GM18951 (cell line): Measurements from ENCODE around the gene SLC23A2.
"Not testable (repeated sequence)": the region's sequence is repeated elsewhere in the genome, so short reads cannot be mapped to it uniquely, and the experiment has no call there.

ENCODE experiments used
- POLR2A ChIP-seq: IDR thresholded peaks from 4 replicates; pipeline ENCODE4 v1.6.1; 2011; ENCODE audit warnings: mild to moderate bottlenecking; ENCODE audit not compliant: insufficient read length, insufficient read depth; ENCODE audit errors: extremely low read depth
- in situ Hi-C: fragments of 300-500 bp; cut with MboI; formaldehyde crosslinking; loops from one replicate; pipeline ENCODE4 v1.12.0; 2022; ENCODE audit warnings: low sequenced_read_pairs, mixed read lengths, inconsistent platforms; ENCODE audit not compliant: unreplicated experiment

Gene SLC23A2

GRCh38 chr20:4853757-4854560 lies 147.4 kb downstream of the SLC23A2 start:
- in situ Hi-C loops: no loop called here
- no peak for TF ChIP-seq POLR2A

DNA sequence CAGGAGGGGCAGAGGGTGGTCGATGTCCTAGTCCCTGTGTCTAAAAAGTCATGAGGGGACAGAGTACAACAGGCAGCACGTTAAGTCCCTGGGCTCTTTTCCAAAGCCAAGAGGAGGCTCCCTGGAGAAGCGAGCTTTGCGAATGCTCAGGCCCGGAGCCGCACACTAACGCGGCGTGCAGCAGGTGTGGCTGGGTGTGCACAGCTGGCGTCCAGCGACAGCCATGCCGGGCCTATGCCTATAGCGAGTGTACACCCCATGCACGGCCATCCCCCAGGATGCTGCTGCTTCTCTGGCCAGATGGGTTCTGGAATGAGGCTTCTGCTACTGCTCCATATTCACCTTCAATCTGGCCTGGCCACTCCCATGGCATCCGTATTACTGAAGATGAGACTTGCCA lies 148.3 kb downstream of the SLC23A2 start:
- in situ Hi-C loops: no loop called here
- no peak for TF ChIP-seq POLR2A

- in situ Hi-C loops: no loop called here
- no peak for TF ChIP-seq POLR2A
These were observed 150.3 kb downstream of the SLC23A2 start for GRCh38 chr20:4850960-4851359.

- in situ Hi-C loops: not testable (repeated sequence)
These were observed 152.5 kb downstream of the SLC23A2 start for GRCh38 chr20:4848829-4849228.

DNA sequence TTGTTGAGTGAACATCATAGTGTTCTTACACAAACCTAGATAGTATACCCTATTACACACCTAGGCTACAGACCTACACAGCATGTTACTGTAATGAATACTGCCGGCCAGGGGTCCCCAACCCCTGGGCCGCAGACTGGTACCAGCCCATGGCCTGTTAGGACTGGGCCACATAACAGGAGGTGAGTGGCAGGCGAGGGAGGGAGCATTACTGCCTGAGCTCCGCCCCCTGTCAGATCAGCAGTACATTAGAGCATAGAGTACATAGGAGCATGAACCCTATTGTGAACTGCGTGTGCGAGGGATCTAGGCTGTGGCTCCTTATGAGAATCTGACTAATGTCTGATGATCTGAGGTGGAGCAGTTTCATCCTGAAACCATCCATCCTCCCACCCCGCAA lies 153.3 kb downstream of the SLC23A2 start:
- no peak for TF ChIP-seq POLR2A
- in situ Hi-C loops: no loop called here

GRCh38 chr20:4846821-4847220 lies 154.5 kb downstream of the SLC23A2 start:
- no peak for TF ChIP-seq POLR2A
- in situ Hi-C loops: no loop called here

DNA sequence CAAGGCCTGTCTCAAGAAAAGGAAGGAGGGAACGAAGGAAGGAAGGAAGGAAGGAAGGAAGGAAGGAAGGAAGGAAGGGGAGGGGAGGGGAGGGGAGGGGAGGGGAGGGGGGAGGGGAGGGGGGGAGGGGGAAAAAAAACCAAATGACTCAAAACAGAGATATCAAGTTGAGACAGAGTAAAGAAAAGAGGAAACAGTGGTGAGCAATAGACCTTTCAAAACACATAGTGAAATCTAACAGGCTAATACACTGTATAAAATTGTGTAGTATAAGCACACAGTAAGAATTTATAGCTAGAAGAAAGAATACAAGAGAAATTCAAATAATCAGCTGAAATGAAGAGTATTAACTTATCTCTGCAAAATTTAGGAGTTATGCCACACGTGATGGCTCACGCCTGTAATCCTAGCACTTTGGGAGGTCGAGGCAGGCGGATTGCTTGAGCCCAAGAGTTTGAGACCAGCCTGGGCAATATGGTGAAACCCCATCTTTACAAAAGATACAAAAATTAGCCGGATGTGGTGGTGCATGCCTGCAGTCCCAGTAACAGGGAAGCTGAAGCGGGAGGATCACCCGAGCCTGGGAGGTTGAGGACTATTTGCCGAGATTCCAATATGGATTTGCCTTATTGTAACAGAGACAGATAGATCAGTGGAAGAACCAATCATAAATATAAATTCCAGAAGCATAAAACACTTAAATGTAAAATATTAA lies 156.4 kb downstream of the SLC23A2 start:
- in situ Hi-C loops: no loop called here
- TF ChIP-seq POLR2A: no peak

DNA sequence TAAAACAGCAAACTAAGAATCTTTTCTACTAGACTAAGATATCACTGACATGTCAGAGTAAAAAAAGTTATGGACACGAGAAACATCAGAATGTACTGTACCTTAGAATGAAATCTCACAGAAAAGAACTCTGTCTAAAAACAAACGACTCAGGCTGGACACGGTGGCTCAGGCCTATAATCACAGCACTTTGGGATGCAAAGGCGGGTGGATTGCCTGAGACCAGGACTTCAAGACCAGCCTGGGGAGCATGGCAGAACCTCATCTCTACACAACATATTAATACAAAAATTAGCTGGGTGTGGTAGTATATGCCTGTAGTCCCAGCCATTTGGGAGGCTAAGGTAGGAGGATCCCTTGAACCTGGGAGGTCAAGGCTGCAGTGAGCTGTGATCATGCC lies 157.0 kb downstream of the SLC23A2 start:
- in situ Hi-C loops: no loop called here

DNA sequence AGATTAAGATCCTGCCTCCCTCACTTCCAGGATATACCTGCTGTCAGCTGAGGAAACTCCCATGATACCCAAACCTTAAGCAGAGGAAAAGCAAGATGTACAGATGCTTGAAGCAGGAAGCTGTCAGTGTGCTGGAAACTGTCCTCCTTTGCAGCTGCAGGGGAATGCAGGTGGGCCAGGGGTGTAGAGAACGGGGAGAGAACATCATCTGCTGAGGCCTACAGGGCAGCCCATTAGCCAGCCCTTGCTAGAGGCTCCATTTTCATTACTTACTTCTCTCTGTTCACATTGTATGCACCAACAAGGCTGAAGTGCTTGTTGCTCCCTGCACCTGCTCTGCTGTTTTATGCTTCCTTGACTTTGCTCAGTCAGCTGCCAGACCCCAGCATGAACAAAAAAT lies 160.5 kb downstream of the SLC23A2 start:
- in situ Hi-C loops: no loop called here
- no peak for TF ChIP-seq POLR2A

More for the DNA sequence above, 157.0 kb downstream of the SLC23A2 start:
- no peak for TF ChIP-seq POLR2A

GRCh38 chr20:4838526-4838925 lies 162.8 kb downstream of the SLC23A2 start:
- TF ChIP-seq POLR2A: no peak
- in situ Hi-C loops: no loop called here

DNA sequence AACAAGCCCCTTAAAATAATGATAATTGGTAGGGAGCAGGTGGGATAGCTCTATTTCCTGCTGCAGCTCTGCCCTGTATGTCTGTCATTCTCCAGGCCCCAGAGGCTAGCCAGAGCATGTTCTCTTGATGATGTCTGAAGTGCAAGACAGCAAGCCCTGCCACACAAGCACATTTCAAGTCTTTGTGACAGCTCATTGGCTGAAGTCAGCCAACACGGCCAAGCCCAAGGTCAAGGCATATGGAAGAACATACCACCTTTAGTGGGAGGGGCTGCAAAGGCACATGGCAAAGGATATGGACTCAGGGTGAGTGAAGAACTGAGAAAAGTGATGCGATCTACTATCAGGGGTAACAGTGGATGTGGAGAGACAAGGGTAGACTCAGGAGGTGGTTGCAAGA lies 163.6 kb downstream of the SLC23A2 start:
- no peak for TF ChIP-seq POLR2A
- in situ Hi-C loops: no loop called here

- in situ Hi-C loops: no loop called here
- no peak for TF ChIP-seq POLR2A
These were observed 164.4 kb downstream of the SLC23A2 start for GRCh38 chr20:4836935-4837334.

- no peak for TF ChIP-seq POLR2A
- in situ Hi-C loops: no loop called here
These were observed 164.8 kb downstream of the SLC23A2 start for GRCh38 chr20:4836473-4836872.
